ENCODE measurements around the gene TMEM72. TPM values are rescaled to one million over a fixed set of nuclear protein-coding genes. Genes with fewer than 3 reads are reported as not detected.

Gene TMEM72
- total and polyA plus RNA-seq, 2 of the 13 experiments (the other 11 are each of a cell fraction or from before 2014, with no cell fraction given) = 0.04 TPM; not detected in 1

- TF ChIP-seq, protein P1, sequence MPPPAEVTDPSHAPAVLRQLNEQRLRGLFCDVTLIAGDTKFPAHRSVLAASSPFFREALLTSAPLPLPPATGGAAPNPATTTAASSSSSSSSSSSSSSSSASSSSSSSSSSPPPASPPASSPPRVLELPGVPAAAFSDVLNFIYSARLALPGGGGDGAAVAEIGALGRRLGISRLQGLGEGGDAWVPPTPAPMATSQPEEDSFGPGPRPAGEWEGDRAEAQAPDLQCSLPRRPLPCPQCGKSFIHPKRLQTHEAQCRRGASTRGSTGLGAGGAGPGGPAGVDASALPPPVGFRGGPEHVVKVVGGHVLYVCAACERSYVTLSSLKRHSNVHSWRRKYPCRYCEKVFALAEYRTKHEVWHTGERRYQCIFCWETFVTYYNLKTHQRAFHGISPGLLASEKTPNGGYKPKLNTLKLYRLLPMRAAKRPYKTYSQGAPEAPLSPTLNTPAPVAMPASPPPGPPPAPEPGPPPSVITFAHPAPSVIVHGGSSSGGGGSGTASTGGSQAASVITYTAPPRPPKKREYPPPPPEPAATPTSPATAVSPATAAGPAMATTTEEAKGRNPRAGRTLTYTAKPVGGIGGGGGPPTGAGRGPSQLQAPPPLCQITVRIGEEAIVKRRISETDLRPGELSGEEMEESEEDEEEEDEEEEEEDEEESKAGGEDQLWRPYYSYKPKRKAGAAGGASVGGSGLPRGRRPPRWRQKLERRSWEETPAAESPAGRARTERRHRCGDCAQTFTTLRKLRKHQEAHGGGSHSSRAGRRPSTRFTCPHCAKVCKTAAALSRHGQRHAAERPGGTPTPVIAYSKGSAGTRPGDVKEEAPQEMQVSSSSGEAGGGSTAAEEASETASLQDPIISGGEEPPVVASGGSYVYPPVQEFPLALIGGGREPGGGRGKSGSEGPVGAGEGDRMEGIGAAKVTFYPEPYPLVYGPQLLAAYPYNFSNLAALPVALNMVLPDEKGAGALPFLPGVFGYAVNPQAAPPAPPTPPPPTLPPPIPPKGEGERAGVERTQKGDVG (CRISPR knock-in tag; IDR thresholded peaks at IDR 0.05; ENCODE audit: borderline replicate concordance) = no peak
- no peak for TF ChIP-seq ZMYM2 (CRISPR knock-in tag; IDR thresholded peaks at IDR 0.05)
- TF ChIP-seq NFYC (CRISPR knock-in tag; IDR thresholded peaks at IDR 0.05) = no peak
- TF ChIP-seq, protein P2, sequence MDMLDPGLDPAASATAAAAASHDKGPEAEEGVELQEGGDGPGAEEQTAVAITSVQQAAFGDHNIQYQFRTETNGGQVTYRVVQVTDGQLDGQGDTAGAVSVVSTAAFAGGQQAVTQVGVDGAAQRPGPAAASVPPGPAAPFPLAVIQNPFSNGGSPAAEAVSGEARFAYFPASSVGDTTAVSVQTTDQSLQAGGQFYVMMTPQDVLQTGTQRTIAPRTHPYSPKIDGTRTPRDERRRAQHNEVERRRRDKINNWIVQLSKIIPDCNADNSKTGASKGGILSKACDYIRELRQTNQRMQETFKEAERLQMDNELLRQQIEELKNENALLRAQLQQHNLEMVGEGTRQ (IDR thresholded peaks at IDR 0.05; ENCODE audit: low read depth, low read length) = no peak
- TF ChIP-seq, protein P2 (CRISPR knock-in tag; IDR thresholded peaks at IDR 0.05; ENCODE audit: borderline replicate concordance) = no peak
- TF ChIP-seq MEIS1 (CRISPR knock-in tag; IDR thresholded peaks at IDR 0.05; ENCODE audit: borderline replicate concordance) = peak; percentile 43; the same call in 1 of the 2 replicates
- TF ChIP-seq ZNF614 (CRISPR knock-in tag; IDR thresholded peaks at IDR 0.05; ENCODE audit: borderline replicate concordance) = peak; percentile 85; the same call in 1 of the 2 replicates
- no peak for TF ChIP-seq ZNF329 (CRISPR knock-in tag; IDR thresholded peaks at IDR 0.05; ENCODE audit: low read depth)
- 0 out of 2 replicates have a peak, but pooled peaks have one; percentile 30 for TF ChIP-seq RERE (CRISPR knock-in tag; IDR thresholded peaks at IDR 0.05; ENCODE audit: low read depth)
- peak; percentile 71 for TF ChIP-seq TEAD3 (CRISPR knock-in tag; optimal IDR thresholded peaks at IDR 0.05; ENCODE audit: borderline replicate concordance)
- TF ChIP-seq PRDM10 (CRISPR knock-in tag; IDR thresholded peaks at IDR 0.05; ENCODE audit: low read depth) = no peak
- no peak for TF ChIP-seq DDIT3 (CRISPR knock-in tag; IDR thresholded peaks at IDR 0.05)
These were observed 52.9 kb downstream of the TMEM72 start (continued) for GRCh38 chr10:44963772-44964633.
